ENCODE data around the gene TXNL4B. TPM values are rescaled to one million over a fixed set of nuclear protein-coding genes. Genes with fewer than 3 reads are reported as not detected.

The TXNL4B gene
- total and polyA plus RNA-seq, 4 donors, result 5.4 to 17.7 (median 12.7) TPM

GRCh38 chr16:72072514-72073342 lies 20.7 kb downstream of the TXNL4B start:
- WGBS, 2 donors, result 53 to 71% methylated on average over 12 of the region's 12 CpGs

GRCh38 chr16:72068930-72069329 lies 24.5 kb downstream of the TXNL4B start:
- DNase-seq, result no peak
- no peak overlapping the region for H3K27ac ChIP-seq (ENCODE audit: low read depth in 1 of 2, low read length in 1 of 2)
- no peak for ATAC-seq (ENCODE audit: insufficient read depth, low FRiP score)

More at GRCh38 chr16:72072514-72073342, 20.7 kb downstream of the TXNL4B start:
- Histone ChIP-seq H3K36me3 (ENCODE audit: control insufficient read depth in 4 of 4, insufficient read depth in 4 of 4, low read length in 4 of 4) (peaks cover 0 to under 1% (median 0%) of the 10 kb centered on the region in 4 donors), H3K9ac (ENCODE audit: insufficient read depth in 1 of 2, low read length in 2 of 2) (peak overlapping the region in 1 of 2 donors; percentile 58), H3K27me3 (ENCODE audit: control insufficient read depth in 3 of 3, insufficient read depth in 3 of 3, low read length in 2 of 3) (no peaks in the 10 kb centered on the region), H3K27ac (ENCODE audit: low read depth in 1 of 2, low read length in 1 of 2) (peak overlapping the region; percentile 1 to 88), H3K9me3 (ENCODE audit: control insufficient read depth in 4 of 4, insufficient read depth in 3 of 4, low read length in 3 of 4) (no peaks in the 10 kb centered on the region), H3K4me1 (ENCODE audit: control insufficient read depth in 5 of 5, insufficient read depth in 5 of 5, low read length in 5 of 5) (peaks cover 0 to 2% (median 0%) of the 10 kb centered on the region in 5 donors), H3K4me3 (no peak overlapping the region)
- DNase-seq (peak; percentile 39 to 58 (median 55)), ATAC-seq (ENCODE audit: insufficient read depth, low FRiP score) (peak; percentile 38)
- no peak for TF ChIP-seq CTCF (IDR thresholded peaks at IDR 0.05; ENCODE audit: control extremely low read depth, extremely low read depth)

GRCh38 chr16:72066747-72067146 lies 26.7 kb downstream of the TXNL4B start:
- WGBS, 2 donors, result 14% methylated on average over 1 of the region's 1 CpG
- DNase-seq (peak in 2 of 3 donors; percentile 48 to 63), ATAC-seq (ENCODE audit: insufficient read depth, low FRiP score) (no peak)
- H3K4me1 ChIP-seq (ENCODE audit: control insufficient read depth in 5 of 5, insufficient read depth in 5 of 5, low read length in 5 of 5), result no peaks in the 10 kb centered on the region
- no peaks in the 10 kb centered on the region for H3K36me3 ChIP-seq (ENCODE audit: control insufficient read depth in 4 of 4, insufficient read depth in 4 of 4, low read length in 4 of 4)
- no peak overlapping the region for H3K4me3 ChIP-seq
- H3K9ac ChIP-seq (ENCODE audit: insufficient read depth in 1 of 2, low read length in 2 of 2), result no peak overlapping the region
- no peaks in the 10 kb centered on the region for H3K9me3 ChIP-seq (ENCODE audit: control insufficient read depth in 4 of 4, insufficient read depth in 3 of 4, low read length in 3 of 4)
- TF ChIP-seq CTCF (IDR thresholded peaks at IDR 0.05; ENCODE audit: control extremely low read depth, extremely low read depth), result peak; percentile 59
- no peaks in the 10 kb centered on the region for H3K27me3 ChIP-seq (ENCODE audit: control insufficient read depth in 3 of 3, insufficient read depth in 3 of 3, low read length in 2 of 3)
- H3K27ac ChIP-seq (ENCODE audit: low read depth in 1 of 2, low read length in 1 of 2), result no peak overlapping the region

More at GRCh38 chr16:72068930-72069329, 24.5 kb downstream of the TXNL4B start:
- Histone ChIP-seq H3K9ac (ENCODE audit: insufficient read depth in 1 of 2, low read length in 2 of 2) (no peak overlapping the region), H3K9me3 (ENCODE audit: control insufficient read depth in 4 of 4, insufficient read depth in 3 of 4, low read length in 3 of 4) (no peaks in the 10 kb centered on the region), H3K27me3 (ENCODE audit: control insufficient read depth in 3 of 3, insufficient read depth in 3 of 3, low read length in 2 of 3) (no peaks in the 10 kb centered on the region), H3K4me1 (ENCODE audit: control insufficient read depth in 5 of 5, insufficient read depth in 5 of 5, low read length in 5 of 5) (peaks cover 0 to 2% (median 0%) of the 10 kb centered on the region in 5 donors), H3K36me3 (ENCODE audit: control insufficient read depth in 4 of 4, insufficient read depth in 4 of 4, low read length in 4 of 4) (no peaks in the 10 kb centered on the region), H3K4me3 (no peak overlapping the region)
- WGBS, 2 donors, result 30 to 54% methylated on average over 4 of the region's 4 CpGs
- TF ChIP-seq CTCF (IDR thresholded peaks at IDR 0.05; ENCODE audit: control extremely low read depth, extremely low read depth), result no peak

Data from lung (tissue), 12 donors.